ENCODE measurements around the gene C1orf35.

DNA sequence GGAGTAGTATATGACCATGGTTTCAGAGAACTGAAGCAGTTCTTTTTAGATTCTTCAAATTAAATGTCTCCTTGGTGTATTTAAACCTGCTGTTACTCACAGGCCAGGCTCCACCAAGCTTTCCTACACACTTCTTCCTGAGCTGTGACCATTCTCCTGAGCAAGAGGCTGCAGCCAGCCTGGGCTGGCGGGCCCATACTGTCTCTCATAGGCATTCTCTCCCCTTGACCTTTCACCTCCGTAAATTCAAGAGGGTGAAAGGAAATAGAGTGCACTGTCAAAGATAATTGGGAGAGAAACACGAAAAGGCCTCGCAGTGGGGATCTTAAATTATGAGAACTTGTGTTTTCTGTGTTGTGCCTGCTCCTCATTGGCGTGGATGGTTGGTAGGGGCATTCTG lies 18.3 kb downstream of the C1orf35 start:
- TF ChIP-seq, protein P1, sequence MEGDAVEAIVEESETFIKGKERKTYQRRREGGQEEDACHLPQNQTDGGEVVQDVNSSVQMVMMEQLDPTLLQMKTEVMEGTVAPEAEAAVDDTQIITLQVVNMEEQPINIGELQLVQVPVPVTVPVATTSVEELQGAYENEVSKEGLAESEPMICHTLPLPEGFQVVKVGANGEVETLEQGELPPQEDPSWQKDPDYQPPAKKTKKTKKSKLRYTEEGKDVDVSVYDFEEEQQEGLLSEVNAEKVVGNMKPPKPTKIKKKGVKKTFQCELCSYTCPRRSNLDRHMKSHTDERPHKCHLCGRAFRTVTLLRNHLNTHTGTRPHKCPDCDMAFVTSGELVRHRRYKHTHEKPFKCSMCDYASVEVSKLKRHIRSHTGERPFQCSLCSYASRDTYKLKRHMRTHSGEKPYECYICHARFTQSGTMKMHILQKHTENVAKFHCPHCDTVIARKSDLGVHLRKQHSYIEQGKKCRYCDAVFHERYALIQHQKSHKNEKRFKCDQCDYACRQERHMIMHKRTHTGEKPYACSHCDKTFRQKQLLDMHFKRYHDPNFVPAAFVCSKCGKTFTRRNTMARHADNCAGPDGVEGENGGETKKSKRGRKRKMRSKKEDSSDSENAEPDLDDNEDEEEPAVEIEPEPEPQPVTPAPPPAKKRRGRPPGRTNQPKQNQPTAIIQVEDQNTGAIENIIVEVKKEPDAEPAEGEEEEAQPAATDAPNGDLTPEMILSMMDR (conservative IDR thresholded peaks at IDR 0.05): no peak
- no peak for TF ChIP-seq ZFX (IDR thresholded peaks at IDR 0.05)

Measured in C4-2B (cell line).